ENCODE measurements around the gene AQP6.

AQP6 gene

DNA sequence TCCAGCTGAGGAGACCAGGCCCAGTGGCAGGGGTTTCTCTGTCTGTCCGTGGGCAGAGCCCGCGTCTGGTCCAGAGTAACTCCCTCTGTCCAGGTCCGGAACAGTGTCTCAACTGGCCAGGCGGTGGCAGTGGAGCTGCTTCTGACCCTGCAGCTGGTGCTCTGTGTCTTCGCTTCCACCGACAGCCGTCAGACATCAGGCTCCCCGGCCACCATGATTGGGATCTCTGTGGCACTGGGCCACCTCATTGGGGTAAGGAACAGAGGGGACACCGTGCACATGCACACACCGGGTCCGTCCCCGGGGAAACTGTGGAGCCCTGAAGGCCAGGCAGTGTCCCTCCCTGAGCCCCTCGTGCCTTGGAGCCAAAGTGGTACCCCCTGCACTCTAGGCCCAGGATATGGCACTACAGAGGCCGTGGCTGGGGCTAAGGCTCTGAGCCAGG lies 1.5 kb downstream of the AQP6 start:
- TF ChIP-seq, protein P1, sequence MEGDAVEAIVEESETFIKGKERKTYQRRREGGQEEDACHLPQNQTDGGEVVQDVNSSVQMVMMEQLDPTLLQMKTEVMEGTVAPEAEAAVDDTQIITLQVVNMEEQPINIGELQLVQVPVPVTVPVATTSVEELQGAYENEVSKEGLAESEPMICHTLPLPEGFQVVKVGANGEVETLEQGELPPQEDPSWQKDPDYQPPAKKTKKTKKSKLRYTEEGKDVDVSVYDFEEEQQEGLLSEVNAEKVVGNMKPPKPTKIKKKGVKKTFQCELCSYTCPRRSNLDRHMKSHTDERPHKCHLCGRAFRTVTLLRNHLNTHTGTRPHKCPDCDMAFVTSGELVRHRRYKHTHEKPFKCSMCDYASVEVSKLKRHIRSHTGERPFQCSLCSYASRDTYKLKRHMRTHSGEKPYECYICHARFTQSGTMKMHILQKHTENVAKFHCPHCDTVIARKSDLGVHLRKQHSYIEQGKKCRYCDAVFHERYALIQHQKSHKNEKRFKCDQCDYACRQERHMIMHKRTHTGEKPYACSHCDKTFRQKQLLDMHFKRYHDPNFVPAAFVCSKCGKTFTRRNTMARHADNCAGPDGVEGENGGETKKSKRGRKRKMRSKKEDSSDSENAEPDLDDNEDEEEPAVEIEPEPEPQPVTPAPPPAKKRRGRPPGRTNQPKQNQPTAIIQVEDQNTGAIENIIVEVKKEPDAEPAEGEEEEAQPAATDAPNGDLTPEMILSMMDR (IDR thresholded peaks at IDR 0.05; ENCODE audit: borderline replicate concordance, insufficient read depth, low read depth, low read length): 0 out of 2 replicates have a peak, but pooled peaks have one; percentile 4
- H3K4me3 ChIP-seq (ENCODE audit: low read depth, low read length): no peak overlapping the region

DNA sequence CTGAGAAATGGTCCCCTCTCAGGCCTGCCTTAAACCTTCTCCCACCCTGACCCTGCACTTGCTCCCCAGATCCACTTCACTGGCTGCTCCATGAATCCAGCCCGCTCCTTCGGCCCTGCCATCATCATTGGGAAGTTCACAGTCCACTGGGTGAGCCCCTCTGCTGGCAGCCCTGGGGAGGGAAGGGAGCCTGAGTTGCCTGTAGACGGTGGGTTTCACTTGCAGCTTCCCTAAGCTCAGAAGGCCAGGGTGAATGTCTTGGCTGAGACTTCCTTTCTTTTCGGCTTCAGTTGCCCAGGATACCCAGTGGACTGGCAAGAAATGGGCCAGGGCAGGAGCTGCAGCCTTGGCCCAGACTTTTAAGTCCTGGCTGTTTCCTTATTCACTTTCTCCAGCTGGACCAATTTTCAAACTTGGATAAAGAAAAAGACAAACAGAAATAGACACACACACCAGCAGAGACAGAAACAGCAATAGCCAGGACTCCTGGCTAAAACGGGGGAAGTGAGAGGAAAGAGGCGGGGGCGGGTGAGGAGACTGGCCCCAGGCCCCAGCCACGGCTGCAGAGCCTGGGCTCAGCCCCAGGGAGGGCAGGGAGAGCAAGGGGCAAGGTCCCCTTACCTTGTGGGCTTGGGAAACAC lies 2.0 kb downstream of the AQP6 start:
- H3K4me3 ChIP-seq (ENCODE audit: low read depth, low read length): no peak overlapping the region
- TF ChIP-seq, protein P1 (IDR thresholded peaks at IDR 0.05; ENCODE audit: borderline replicate concordance, insufficient read depth, low read depth, low read length): no peak

DNA sequence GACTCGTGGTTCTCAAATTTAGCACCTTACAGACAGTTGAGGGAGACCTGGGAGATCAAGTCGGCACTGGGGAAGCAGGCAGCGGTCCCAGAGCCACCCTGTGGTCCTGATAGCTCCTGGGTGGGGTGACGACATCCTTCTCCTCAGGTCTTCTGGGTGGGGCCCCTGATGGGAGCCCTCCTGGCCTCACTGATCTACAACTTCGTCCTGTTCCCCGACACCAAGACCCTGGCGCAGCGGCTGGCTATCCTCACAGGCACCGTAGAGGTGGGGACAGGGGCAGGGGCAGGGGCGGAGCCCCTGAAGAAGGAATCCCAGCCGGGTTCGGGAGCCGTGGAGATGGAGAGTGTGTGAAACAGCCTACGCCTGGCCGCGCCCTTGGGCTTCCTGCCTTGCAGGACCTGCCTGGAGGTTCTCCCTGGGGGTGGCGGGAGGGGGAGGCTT lies 2.6 kb downstream of the AQP6 start:
- H3K4me3 ChIP-seq (ENCODE audit: low read depth, low read length): no peak overlapping the region
- TF ChIP-seq, protein P1 (IDR thresholded peaks at IDR 0.05; ENCODE audit: borderline replicate concordance, insufficient read depth, low read depth, low read length): no peak

DNA sequence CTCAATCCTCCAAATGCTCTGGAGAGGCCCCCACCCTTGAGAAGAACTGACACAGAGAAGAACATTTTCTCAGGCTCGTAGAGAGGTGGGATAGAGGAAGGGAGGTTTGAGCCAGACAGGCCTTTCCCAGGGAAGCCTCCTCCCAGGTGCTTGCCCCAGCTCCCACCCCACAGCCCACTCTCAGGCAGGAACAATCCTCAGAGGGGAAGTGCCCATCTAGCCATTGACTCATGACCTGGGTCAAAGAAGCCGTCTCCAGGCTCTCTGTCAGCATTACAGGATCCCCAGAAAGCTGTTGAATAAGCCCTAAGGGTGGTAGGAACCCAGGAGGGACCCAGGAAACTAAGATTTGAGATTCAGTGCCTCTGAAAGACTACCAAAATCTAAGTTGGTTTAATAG lies 3.8 kb downstream of the AQP6 start:
- H3K4me3 ChIP-seq (ENCODE audit: low read depth, low read length): no peak overlapping the region
- TF ChIP-seq, protein P1 (IDR thresholded peaks at IDR 0.05; ENCODE audit: borderline replicate concordance, insufficient read depth, low read depth, low read length): no peak

DNA sequence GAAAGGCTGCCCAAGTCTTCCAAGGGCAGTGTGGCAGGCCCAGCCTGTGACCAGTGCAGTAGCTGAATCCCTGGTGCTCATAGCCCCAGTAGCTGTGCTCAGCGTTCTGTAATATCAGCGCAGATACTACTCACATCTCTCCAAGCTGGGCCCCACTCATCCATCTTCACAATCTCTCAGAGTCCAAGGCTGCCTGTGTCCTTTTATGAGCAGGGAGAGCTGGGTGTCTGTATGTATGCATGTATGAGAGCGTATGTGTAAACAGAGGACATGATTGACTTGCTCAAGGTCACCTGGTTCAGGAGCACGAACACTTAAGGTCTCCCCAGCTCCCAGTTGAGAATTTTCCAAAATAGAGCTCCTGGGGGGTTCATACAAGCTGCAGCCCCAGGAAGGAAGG lies 5.4 kb downstream of the AQP6 start:
- H3K4me3 ChIP-seq (ENCODE audit: low read depth, low read length): no peak overlapping the region
- TF ChIP-seq, protein P1 (IDR thresholded peaks at IDR 0.05; ENCODE audit: borderline replicate concordance, insufficient read depth, low read depth, low read length): no peak

DNA sequence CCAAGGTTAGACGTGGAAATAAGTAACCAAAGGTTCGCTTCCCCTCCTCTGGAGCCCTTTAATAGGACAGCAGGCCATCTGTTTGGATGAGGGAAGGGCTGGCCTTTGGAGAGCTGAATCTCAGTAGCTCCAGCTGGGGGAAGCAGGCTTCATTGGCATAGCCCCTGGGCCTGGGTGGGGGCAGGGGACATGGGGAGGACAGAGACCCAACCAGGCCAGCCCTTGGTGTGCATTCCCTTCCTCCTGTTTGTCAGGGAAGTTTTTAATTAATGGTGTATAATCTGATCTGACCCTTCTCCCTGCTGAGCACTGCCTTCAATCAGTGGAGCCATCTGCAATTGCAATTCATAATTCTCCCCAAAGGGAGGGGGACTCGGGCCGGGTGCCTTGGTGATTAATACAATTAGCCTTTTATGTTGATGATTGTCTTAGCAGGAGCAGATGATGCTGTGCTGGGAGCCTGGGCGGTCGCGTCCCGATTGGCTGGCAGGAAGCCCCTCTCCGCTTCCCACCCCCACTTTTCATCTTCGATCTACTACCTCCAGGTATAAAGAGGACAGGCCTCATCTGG lies 6.4 kb downstream of the AQP6 start:
- no peak overlapping the region for H3K4me3 ChIP-seq (ENCODE audit: low read depth, low read length)
- TF ChIP-seq, protein P1 (IDR thresholded peaks at IDR 0.05; ENCODE audit: borderline replicate concordance, insufficient read depth, low read depth, low read length): no peak

DNA sequence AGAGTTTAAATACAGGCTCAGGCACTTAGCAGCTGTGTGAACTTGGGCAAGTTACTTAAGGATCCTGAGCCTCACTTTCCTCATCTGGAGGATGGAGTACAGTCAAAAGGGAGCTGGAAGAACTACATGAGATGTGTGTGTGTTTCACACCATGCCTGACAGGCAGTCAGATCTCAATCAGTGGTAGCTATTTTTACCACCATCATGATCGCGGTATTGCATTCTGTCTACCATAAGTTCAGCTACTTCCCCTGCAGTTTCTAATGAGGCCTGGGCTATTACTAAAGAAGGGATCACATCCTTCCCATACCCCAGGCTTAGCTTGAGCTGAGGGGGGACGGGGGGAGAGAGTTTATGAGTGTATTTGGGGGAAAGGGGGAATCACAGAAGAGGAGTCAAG lies 7.0 kb downstream of the AQP6 start:
- TF ChIP-seq, protein P1 (IDR thresholded peaks at IDR 0.05; ENCODE audit: borderline replicate concordance, insufficient read depth, low read depth, low read length): no peak
- no peak overlapping the region for H3K4me3 ChIP-seq (ENCODE audit: low read depth, low read length)
